Measurements from ENCODE around the gene UQCRQ. TPM values are rescaled to one million over a fixed set of nuclear protein-coding genes. Genes with fewer than 3 reads are reported as not detected.

Gene UQCRQ
- total and polyA plus RNA-seq, 2 donors (not counting 3 experiments of a cell fraction or from before 2014, with no cell fraction given), result 246 to 390 TPM

DNA sequence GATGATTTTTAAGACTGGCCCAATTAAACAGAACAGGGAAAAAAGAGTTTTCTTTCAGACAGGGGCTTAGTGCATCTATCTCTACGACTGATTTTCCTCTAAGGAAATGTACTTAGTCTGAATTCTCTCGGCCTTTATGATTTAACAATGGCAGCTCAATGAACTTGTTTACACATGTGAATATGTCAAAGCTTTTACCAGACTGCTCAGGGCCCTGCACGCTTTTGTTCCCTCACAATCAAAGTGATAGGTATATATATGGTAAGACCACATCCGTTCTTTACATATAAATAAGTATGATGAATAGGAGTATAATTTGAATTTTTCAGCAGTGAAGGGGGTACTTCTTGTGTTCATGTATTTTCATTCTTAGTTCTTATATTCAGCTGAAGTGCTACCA lies 34.6 kb downstream of the UQCRQ start:
- Histone ChIP-seq H3K79me2 (ENCODE audit: control insufficient read depth, insufficient read depth, low read length) (peaks cover 22% of the 10 kb centered on the region), H3K27ac (ENCODE audit: insufficient read depth, low read depth, low read length) (no peak overlapping the region), H3K9me1 (replicated peaks; ENCODE audit: control insufficient read depth, extremely low read depth, insufficient read depth, low read length) (no peaks in the 10 kb centered on the region), H3K9me3 (replicated peaks; ENCODE audit: control insufficient read depth, insufficient read depth, low read length) (no peaks in the 10 kb centered on the region), H2AFZ (ENCODE audit: low read depth, low read length) (no peak overlapping the region), H3K4me3 (replicated peaks in 1 of 3; ENCODE audit: insufficient read depth in 1 of 3, low read depth in 1 of 3, low read length in 3 of 3) (no peak overlapping the region), H3K4me1 (ENCODE audit: control insufficient read depth, extremely low read depth, insufficient read depth, low read length) (peaks cover 8% of the 10 kb centered on the region), H4K20me1 (replicated peaks; ENCODE audit: control insufficient read depth, extremely low read depth, insufficient read depth, low read length) (peaks cover 6% of the 10 kb centered on the region), H3K36me3 (ENCODE audit: control insufficient read depth in 2 of 2, extremely low read depth in 1 of 2, insufficient read depth in 2 of 2, low read length in 2 of 2) (peaks cover 18 to 21% of the 10 kb centered on the region in 2 experiments), H3K4me2 (ENCODE audit: insufficient read depth, low read length) (no peak overlapping the region), H3K9ac (replicated peaks; ENCODE audit: extremely low read depth, insufficient read depth, low read length) (no peak overlapping the region), H3K27me3 (ENCODE audit: control insufficient read depth in 2 of 2, insufficient read depth in 2 of 2, low read length in 2 of 2) (no peaks in the 10 kb centered on the region)
- FAIRE-seq (no peak), DNase-seq (ENCODE audit: low read depth, low spot score) (no peak)
- dilution Hi-C loops (cut with MboI; ENCODE audit: extremely low pct_ligation_motif_present, low sequenced_read_pairs), result no loop called here
- ChIA-PET POLR2A (no interaction called here), CTCF (interaction anchor here (0.5 to 1.4 kb wide), 3 partner anchors 9 to 119 kb away, joined by 3 to 4 read pairs (median 4); no protein-coding TSS in a partner anchor)
- TSS peak; percentile 3 for BruUV-seq (replicated peaks)
- intact Hi-C loops (cut with micrococcal nuclease), result no loop called here
- TF ChIP-seq MAX (IDR thresholded peaks at IDR 0.05; ENCODE audit: insufficient read depth, insufficient read length), result no peak
- TF ChIP-seq POLR2A (IDR thresholded peaks at IDR 0.05; ENCODE audit: low read depth, low read length), result no peak
- no peak for TF ChIP-seq JUN (IDR thresholded peaks at IDR 0.05; ENCODE audit: borderline replicate concordance, insufficient read depth, insufficient read length, low read depth)
- TF ChIP-seq EZH2 (IDR thresholded peaks at IDR 0.05; ENCODE audit: borderline replicate concordance, low read depth, low read length, severe bottlenecking), result no peak
- no peak for TF ChIP-seq GATA2 (IDR thresholded peaks at IDR 0.05; ENCODE audit: insufficient read depth, insufficient read length, low read depth, low read length)
- no peak for TF ChIP-seq POLR2AphosphoS5 (IDR thresholded peaks at IDR 0.05; ENCODE audit: insufficient read depth, low read depth, low read length)
- no peak for TF ChIP-seq CTCF (IDR thresholded peaks at IDR 0.05; ENCODE audit: extremely low read depth in 1 of 2, insufficient read depth in 1 of 2, low read depth in 1 of 2, low read length in 2 of 2)
- TF ChIP-seq FOS (IDR thresholded peaks at IDR 0.05; ENCODE audit: borderline replicate concordance, insufficient read depth, low read length), result no peak
- TF ChIP-seq MYC (IDR thresholded peaks at IDR 0.05; ENCODE audit: low read depth, low read length), result no peak
